Putamen (tissue), 1 donor: Measurements from ENCODE around the gene AP1M1.

Experiments used
- DNase-seq: peaks from one replicate; pipeline ENCODE4 v3.0.0-alpha.2; 2016; ENCODE audit warnings: low spot score

AP1M1 gene

DNA sequence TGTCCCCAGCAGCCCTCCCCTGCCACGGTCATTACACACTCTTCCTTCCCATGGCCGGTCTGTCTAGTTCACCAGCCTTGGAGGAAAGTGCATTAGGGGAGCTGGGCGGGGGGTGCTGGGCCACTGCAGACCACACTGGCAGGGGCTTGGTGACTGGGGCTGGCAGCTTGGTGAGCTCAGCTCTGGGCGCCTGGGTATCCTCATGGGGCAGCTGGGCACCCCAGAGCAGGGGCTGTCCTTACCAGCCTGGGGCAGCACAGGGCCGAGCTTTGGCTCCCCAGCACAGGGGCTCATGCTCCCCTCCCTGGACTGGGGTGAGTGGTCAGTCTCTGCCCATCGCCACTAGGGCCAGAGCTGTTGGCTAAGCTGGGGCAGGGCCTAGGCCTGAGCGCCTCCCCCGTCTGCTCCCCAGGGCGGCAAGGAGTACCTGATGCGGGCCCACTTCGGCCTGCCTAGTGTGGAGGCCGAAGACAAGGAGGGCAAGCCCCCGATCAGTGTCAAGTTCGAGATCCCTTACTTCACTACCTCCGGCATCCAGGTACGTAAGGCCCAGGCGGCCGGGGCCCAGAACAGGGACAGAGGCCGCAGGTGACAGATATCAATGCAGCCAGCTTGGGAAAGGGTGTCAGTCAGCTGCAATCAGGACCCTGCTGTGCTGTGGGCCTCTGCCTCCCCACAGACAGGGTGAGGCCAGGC, 35.5 kb downstream of the AP1M1 start:
- no peak for DNase-seq

DNA sequence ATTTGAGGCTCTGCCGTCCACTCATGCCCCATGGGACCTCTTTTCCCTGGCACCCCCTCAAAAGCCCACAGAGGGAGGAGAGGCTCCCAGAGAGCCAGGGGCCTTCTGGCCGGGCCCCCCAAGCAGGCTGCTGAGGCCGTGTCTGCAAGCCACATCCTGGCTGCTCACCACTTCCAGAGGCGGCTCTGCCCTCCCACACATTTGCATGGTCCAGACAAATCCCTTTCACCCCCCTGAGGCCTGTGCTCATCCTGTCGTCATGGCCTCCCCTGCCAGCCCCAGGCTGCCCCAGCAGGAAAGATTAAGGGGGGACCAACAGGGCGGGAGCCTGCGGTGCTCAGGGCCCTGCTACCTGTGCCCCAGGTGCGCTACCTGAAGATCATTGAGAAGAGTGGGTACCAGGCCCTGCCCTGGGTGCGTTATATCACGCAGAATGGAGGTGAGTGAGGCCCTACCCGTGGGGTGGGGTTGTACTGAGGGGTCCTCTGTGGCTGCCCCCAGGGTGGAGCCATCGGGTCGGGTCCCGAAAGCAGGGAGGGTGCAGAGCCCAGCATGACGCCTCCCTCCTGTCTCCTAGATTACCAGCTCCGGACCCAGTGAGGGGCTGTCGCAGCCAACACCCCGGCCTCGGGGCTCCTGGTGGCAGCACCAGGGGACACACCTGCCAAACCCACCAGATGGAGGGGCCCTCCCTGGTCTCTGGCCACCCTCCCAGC, 36.3 kb downstream of the AP1M1 start:
- DNase-seq: no peak

DNA sequence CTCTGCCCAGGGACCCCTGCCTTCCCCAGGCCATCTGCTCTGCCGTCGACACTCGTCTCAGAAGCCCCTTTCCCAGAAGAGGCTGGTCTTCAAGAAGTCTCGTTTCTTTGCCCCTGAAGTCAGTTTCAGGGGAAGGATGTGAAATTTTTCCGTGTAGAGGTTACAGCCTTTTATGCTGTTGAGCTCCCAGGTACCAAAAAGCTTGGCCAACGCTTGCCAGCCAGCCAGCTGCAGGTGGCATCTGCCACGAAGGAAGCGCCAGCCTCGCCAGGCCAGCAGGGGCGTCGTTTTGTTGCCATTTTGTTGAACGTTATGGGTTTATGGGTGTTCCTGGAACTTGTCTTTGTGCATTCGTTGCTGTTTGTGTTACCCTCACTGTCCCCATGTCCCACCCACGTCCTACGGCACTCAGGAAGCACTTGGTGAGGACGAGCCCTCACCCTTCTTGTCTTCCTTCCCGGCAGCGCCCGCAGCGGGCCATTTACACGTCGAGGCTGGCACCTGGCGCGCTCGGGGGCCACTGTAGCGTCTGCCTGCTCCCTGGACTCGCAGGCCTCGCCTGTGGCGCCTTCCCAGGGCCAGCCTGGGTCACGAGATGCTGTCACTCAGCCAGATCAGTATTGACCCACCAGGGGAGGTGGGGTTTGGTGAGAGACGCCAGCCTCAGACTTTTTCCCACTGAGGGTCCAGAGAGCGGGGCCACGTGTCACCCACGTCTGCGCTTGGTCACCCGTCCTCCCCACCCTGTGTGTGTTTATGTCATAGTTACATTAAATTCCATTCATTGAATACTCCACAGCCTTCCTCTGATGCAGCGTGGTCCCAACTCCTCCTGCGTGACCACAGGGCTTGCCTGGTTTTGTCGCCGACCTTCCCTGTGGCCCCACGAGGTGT, 37.1 kb downstream of the AP1M1 start:
- no peak for DNase-seq

DNA sequence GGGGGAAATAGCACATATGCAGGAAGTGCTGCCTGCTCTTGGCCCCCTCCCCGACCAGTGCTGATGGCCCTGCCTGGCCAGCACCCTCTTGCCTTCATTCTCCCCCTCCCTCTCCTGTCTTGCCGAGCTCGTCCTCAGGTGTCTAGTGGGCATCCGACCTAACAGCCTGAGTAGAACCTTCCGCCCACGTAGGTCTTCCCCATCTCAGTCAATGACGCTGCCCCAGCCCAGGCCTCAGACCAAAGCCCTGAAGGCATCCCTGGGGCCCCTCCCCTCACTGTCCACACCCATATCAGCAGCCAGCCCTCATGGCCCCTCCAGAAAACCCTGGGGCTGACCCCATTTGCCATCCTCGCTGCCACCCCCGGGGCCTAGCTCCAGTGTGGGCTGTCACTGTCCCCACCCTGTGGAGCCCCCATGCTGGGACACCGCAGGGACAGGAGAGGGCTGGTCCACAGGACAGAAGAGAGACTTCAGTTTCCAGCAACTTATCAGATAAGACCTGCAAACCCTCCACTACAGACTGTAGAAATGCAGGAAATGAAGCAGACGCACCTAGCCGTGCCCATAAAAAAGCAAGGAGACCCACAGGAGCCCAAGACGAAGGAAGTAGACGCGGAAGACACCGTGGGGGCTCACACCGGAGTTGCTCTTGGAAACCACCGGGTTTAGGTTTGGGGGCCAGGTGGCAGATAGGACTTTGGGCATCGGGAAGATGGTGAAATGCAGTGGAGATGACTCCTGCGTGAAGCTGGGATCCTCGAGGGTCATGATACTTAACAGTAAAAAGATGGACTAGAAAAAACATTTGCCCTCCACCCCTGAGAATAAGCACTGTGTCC, 38.3 kb downstream of the AP1M1 start:
- DNase-seq: no peak

DNA sequence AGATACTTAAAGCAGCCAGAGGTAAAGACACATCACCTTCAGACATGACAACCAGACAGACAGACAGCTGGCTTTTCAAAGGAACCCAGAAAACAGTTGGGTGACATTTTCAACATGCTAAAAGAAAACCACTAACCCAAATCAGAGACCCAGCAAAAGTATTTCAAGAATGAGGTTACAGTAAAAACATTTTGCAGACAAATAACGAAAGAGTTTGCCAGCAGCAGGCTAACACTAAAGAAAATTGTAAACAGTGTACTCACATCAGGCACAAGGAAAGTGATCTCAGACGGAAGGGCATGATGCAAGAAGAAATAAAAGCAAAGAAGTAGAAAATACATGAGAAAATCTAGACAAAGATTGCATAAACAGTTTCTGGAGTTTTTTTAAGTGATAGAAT, 46.4 kb downstream of the AP1M1 start:
- no peak for DNase-seq

DNA sequence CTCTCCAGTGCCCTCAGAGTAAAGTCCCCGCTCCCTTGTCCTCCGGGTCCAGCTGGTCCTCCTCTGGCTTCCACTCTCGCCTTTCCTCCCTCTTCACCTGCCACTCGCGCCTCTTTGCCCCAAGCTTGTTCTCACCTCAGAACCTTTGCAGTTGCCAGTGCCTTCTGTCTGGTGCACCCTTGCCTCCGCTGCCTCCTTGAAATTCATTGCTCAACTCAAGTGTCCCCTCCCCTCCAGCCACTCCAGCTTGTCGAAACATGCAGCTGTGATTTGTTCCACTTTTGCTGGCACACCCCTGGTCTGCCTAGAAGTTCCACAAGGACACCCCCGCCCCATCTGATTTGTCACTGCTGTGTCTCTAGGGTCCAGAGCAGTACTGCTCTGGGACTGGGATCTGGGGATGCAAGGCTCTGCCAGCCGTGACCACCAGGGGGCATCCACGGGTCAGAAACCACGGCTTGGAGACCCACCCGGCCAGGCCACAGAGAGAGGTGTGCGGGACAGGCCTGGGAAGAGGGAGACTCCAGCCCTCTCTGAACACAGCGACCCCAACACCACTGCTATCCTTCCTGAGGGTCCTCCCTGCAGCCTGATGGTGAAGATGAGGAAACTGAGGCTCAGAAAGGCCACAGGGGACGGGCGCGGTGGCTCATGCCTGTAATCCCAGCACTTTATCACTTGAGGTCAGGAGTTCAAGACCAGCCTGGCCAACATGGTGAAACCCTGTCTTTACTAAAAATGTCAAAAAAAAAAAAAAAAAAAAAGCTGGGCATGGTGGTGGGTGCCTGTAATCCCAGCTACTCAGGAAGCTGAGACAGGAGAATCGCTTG, 49.9 kb downstream of the AP1M1 start:
- DNase-seq: peak; percentile 41

DNA sequence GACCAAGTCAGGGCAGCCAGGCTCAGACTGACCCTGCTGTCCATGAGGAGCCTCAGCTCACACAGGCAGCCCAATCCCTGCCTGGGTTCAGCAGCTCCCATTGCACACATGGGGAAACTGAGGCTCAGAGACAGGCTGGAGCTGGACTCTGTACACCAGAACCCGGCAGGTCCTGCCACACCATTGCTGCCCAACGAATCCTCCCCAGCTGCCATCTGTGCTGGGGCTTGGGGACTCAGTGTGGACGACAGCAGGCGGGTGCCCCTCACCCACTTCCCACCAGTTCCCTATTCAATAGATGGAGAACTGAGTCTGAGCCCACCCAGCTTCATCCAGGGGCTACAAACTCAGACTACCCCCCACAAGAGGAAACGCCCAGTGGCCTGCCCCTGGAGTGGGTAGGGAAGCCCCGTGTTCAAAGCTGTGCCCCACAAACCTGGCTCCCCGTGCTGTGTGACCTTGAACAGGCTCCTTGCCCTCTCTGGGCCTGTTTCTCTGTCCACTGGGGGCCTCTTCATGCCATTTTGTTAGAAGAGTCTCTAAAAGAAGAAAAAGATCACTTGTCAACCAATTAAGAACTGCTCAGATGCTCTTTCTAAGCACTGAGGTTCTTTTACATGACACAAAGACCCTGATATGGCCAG, 50.8 kb downstream of the AP1M1 start:
- no peak for DNase-seq

DNA sequence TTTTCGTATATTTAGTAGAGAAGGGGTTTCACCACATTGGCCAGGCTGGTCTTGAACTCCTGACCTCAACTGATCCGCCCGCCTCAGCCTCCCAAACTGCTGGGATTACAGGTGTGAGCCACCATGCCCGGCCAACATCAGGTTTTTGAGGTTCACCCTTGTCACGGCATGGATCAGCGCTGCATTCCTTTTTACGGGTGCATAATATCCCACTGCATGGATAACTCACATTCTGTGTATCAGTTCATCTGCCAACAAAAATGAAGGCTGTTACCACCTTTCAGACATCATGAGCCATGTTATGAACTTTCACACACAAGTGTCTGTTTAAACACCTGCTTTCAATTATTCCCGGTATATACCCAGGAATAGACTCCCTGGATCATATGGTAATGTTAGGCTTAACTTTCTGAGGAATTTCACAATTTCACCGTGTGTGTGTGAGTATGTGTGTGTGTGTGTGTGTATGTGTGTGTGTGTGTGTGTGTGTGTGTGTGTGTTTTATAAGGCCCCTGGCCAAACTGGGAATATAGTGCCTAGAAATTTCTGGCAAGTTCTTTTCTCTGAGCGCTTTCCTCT, 52.2 kb downstream of the AP1M1 start:
- no peak for DNase-seq

DNA sequence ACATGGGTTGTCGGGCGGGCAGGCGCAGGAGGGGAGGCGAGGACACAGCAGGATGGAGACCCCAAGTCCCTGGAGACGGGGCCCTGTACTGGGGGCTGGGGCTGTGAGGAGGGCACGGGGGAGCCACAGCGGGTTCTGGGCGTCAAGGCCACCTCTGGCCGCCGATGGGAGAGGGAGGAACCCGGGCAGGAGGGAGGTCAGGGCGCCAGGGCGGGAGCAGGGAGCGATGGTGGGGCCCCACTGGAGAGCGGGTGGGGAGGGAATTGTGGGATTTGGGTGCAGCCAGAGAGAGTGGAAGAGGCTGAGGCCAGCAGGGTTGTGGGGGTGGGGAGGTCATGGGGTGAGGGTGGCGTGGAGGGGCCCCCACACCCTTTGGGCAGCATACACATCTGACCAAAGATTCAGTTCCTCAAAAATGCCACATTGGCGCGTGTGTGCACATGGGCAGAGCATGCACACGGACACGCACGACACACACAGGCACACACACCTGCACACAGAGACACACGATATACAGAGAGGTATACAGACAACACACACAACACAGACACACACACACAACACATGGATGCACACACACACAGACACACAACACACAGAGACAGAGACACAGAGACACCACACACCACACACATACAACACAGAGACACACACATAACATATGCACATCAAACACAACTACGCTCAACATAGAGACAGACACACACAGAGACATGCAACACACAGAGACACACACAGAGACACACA, 54.9 kb downstream of the AP1M1 start:
- peak; percentile 17 for DNase-seq

DNA sequence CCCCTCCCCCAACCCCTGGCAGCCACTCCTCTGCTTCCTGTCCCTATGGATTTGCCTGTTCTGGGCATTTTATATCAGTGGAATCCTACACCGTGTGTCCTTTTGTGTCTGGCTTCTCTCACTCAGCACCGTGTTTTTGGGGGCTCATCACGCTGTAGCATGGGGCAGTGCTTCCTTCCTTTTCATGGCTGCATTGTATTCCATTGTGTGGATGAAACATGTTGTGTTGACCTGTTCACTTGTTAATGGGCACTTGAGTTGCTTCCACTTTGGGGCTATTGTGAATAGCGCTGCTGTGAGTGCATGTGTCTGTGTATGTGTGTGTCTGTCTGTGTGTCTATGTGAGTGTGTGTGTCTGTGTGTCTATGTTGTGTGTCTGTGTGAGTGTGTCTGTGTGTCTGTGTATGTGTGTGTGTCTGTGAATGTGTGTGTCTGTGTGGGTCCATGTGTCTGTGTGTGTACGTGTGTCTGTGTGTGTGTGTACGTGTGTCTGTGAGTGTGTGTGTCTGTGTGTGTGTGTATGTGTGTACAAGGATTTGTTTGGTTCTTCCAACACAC, 57.2 kb downstream of the AP1M1 start:
- no peak for DNase-seq

DNA sequence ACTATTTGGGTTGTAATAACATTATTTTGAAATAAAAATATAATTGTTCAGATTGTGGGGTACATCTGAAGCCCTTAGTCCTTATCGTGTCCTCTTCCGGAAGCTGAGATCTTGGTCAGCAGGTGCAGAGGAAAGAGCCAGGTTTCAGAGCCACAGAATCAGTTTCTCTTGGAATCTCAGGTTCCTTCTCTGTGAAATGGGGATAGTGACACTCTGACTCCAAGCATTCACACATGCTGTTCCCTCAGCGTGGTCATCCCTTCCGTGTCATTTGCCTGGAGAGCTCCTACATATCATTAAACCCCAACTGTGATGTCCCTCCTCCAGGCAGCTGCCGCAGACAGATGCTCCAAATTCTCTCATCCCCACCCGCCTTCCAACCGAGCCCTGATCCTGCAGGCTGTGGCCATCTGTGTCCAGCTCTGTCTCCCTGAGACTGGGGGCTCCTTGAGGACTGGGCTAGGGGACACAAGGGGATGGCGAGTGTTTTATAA, 59.8 kb downstream of the AP1M1 start:
- DNase-seq: no peak

DNA sequence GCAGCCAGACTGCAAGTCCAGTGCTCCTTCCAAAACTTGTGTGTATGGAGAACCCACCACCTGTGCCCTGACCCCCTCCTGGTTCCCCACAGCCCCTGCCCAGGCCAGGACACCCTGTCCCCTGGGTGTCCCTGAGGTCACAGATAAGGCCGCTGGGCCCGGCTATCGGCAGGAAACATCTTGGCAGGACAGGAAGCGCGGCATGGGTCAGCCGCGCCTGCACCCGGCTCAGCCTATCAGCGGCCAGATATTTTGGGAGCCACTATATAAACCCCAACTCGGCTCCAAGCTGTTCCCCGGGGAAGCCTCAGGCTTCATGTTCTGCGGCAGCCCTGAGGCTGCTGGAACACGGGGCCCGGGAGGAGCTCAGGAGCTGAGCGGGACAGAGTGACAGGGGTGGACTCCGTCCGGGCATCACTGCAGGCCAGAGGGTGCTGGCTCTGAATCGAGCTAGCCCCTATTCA, 60.8 kb downstream of the AP1M1 start:
- DNase-seq: peak; percentile 45

DNA sequence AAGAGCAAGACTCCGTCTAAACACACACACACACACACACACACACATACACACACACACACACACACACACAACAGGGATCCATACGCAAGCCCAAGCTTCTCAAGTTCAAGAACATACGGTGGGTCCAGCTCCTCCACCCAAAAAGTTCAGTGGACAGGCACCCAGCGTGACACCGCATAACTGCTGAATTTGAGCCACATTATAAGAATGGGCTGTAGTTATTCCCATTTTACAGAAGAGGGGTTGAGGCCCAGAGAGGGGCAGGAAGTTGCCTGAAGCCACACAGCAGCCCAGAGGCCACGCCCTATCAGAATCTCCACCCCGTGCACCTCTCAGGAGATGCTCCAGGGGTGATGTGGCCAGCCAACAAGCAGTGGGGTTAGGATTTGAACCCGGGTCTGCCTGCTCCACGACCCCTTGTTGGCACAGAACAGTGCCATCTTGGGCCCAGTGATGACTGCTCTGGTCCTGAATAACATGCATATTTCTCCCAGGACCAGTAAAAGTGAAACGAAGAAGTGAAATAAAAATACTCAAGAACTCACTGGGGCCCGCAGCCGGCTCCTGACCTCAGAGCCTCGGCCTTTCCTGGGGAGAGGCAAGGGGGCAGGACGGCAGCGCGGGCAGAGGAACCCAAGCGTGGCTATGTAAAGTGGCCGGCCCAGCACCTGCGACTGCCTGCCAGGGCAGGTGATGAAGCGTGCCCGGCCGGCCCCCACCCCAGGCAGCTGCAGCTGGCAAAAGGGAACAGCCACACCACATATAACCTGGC, 61.9 kb downstream of the AP1M1 start:
- DNase-seq: no peak

DNA sequence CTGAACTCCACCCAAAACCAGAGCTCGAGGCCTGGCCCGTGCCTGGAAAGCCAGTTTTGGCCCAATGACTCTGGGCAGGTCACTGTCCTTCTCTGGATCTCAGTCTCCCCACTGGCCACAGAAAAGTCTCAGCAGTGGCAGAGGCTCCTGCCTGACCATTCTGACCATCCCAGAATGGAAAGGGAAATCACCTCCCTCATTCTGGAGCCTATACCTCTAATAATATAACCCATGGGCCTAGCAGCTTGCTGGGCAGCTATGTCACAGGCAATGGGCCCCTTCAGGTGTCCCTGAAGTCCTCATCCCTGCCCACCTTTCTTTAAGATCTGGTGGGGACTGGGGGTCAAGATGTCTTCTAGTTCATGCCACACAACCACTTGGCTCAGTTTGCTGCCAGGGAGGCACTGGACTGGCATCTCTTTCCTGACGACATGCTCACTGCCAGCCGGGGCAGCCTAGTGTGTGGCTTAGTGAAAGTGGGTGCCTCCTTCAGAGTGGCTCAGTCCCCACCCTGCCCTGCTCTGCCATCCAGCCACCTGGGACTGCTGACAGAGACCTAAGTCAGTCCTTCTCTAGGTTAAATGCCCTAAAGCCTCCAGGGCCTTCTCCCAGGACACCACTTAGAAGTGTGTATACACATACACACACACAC, 62.6 kb downstream of the AP1M1 start:
- DNase-seq: no peak

DNA sequence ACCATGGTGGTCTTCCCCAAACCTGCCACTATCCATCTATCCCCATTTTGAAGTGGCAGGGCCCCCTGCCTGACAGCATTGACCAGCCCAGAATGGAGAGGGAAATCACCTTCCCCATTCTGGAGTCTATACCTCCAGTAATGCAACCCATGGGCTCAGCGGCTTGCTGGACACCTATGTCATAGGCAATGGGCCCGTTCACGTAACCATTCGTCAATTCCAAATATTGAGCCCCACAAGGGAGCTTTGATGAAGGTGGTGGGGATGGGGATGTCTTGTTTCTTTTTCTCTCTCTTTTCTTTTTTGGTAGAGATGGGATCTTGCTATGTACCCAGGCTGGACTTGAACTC, 63.1 kb downstream of the AP1M1 start:
- no peak for DNase-seq

DNA sequence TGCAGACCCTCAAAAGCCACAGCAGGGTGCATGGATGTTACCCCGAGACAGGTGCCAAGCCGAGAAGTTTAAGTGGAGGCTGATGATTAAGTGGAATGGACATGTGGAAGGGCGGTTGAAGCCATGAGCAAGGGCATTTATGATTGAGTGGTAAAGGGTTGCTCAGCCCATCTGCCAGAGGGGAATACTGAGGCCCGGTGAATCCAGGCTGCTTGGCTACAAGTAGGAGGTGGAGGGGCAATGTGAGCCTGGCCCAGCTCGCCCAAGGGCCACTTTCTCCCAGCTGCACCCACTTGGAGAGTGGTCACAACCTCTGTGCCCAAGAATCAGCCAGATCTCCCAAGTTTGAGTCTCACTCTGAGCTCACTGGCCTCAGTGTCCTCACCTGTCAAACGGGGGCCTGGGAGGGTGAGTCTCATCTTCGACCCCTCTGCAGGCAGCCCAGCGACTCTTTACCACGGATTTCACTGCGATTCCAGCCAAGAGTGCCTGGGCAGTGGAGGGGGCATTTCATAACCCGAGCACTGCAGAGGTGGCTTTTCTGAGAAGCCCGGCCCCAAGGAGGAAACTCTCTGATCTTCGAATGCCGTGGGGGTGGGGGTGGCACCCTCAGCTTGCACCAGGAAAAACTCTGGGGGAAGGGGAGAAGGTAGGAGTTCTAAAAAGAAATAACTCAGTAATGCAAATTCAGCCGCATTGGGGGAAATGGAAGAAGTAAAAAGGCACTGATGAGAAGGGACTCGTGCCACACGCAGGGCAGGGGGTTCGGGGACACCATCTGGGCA, 64.1 kb downstream of the AP1M1 start:
- DNase-seq: no peak

DNA sequence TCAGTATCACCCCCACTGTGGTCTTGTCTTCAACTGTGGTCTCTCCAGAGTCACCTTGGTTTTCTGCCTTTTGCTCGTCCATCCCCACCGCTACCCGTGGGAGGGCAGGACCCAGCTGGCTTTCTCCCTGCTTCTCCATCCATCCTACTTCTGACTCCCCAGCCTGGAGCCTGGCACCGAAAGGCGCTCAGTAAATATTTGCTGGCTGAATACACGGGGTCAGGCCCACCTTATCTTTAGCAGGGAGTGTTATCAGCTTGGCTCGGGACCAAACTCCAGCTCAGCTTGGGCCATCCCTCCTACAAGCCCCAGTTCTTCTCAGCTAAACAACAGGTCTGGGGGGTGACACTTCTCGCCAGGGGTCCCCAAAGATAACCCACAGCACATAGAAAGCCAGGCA, 64.9 kb downstream of the AP1M1 start:
- no peak for DNase-seq
